Vagina (tissue), 2 donors: ENCODE data around the gene CPN2. TPM values are rescaled to one million over a fixed set of nuclear protein-coding genes. Genes with fewer than 3 reads are reported as not detected.

Source experiments
- DNase-seq, 2 donors: peaks; one replicate each; pipeline ENCODE4 v3.0.0-alpha.2; 2017; ENCODE audit errors: extremely low spot score in 2 of 2
- H3K27ac ChIP-seq: fragments of 200-600 bp; sonication (generic); one replicate; pipeline ENCODE4 v1.5.1; 2019
- H3K27me3 ChIP-seq: fragments of 200-600 bp; sonication (generic); one replicate; pipeline ENCODE4 v1.5.1; 2019
- H3K36me3 ChIP-seq, 2 donors: fragments of 200-600 bp; sonication (generic); one replicate each; pipeline ENCODE4 v1.5.1; 2017 to 2019
- H3K4me1 ChIP-seq: fragments of 200-600 bp; sonication (generic); one replicate; pipeline ENCODE4 v1.5.1; 2019
- H3K4me3 ChIP-seq, 2 donors: fragments of 200-600 bp; sonication (generic); 1 replicate in 1 of 2; 2 replicates in 1 of 2; pipeline ENCODE4 v1.5.1; 2016 to 2019
- H3K9me3 ChIP-seq: fragments of 200-600 bp; sonication (generic); one replicate; pipeline ENCODE4 v1.5.1; 2019
- CTCF ChIP-seq, 3 experiments: fragments of 450-650 bp in 2 of 3; fragments of 200-600 bp in 1 of 3; sonication (generic) in 1 of 3; IDR thresholded peaks; one replicate each; pipeline ENCODE4 v1.5.1; 2017 to 2019; ENCODE audit warnings: antibody characterized with exemption in 3 of 3, mild to moderate bottlenecking in 2 of 3, moderate library complexity in 2 of 3
- POLR2A ChIP-seq, 2 donors: fragments of 450-650 bp; IDR thresholded peaks; one replicate each; pipeline ENCODE4 v1.6.1; 2017; ENCODE audit warnings: antibody characterized with exemption in 2 of 2, mild to moderate bottlenecking in 2 of 2, moderate library complexity in 2 of 2
- POLR2AphosphoS5 ChIP-seq, 2 donors: sonication (generic); formaldehyde crosslinking; IDR thresholded peaks; one replicate each; pipeline ENCODE4 v1.9.0; 2017; ENCODE audit warnings: antibody characterized with exemption in 2 of 2, mild to moderate bottlenecking in 2 of 2, low read depth in 1 of 2; ENCODE audit not compliant: insufficient read depth in 1 of 2
- intact Hi-C: fragments of 100-400 bp; cut with DNase I; formaldehyde crosslinking; loops from one replicate; pipeline ENCODE4 v1.15.1; 2023
- total RNA-seq: library from RNA; depleted of rRNA; stranded (reverse); fragments of >200 nt; gene quantifications from one replicate; pipeline ENCODE4 v1.2.3, GENCODE V29; 2016

The CPN2 gene
- total RNA-seq, 1 donor from 2014 or later, result not detected

- Histone ChIP-seq H3K4me1 (peaks cover 13% of the 10 kb centered on the region), H3K36me3 (no peaks in the 10 kb centered on the region), H3K27ac (no peak overlapping the region), H3K9me3 (no peaks in the 10 kb centered on the region), H3K27me3 (no peaks in the 10 kb centered on the region), H3K4me3 (no peak overlapping the region)
- intact Hi-C loops, result no loop called here
- TF ChIP-seq POLR2A (IDR thresholded peaks at IDR 0.05) (no peak), POLR2AphosphoS5 (IDR thresholded peaks at IDR 0.05; ENCODE audit: insufficient read depth in 1 of 2, low read depth in 1 of 2) (no peak), CTCF (IDR thresholded peaks at IDR 0.05) (no peak)
- DNase-seq, result no peak
Measured at GRCh38 chr3:194294199-194294894, 56.8 kb downstream of the CPN2 start.

GRCh38 chr3:194293546-194294198 is 57.5 kb downstream of the CPN2 start:
- TF ChIP-seq POLR2AphosphoS5 (IDR thresholded peaks at IDR 0.05; ENCODE audit: insufficient read depth in 1 of 2, low read depth in 1 of 2) (no peak), POLR2A (IDR thresholded peaks at IDR 0.05) (no peak), CTCF (IDR thresholded peaks at IDR 0.05) (no peak)
- Histone ChIP-seq H3K27ac (no peak overlapping the region), H3K36me3 (no peaks in the 10 kb centered on the region), H3K4me1 (peaks cover 13% of the 10 kb centered on the region), H3K4me3 (no peak overlapping the region), H3K27me3 (no peaks in the 10 kb centered on the region), H3K9me3 (no peaks in the 10 kb centered on the region)
- intact Hi-C loops, result no loop called here
- DNase-seq, result no peak

GRCh38 chr3:194292331-194292730 is 58.8 kb downstream of the CPN2 start:
- TF ChIP-seq POLR2AphosphoS5 (IDR thresholded peaks at IDR 0.05; ENCODE audit: insufficient read depth in 1 of 2, low read depth in 1 of 2) (no peak), CTCF (IDR thresholded peaks at IDR 0.05) (no peak), POLR2A (IDR thresholded peaks at IDR 0.05) (no peak)
- H3K9me3 ChIP-seq, result no peaks in the 10 kb centered on the region
- peaks cover 12% of the 10 kb centered on the region for H3K4me1 ChIP-seq
- no peaks in the 10 kb centered on the region for H3K27me3 ChIP-seq
- intact Hi-C loops, result no loop called here
- no peaks in the 10 kb centered on the region for H3K36me3 ChIP-seq
- H3K4me3 ChIP-seq, result no peak overlapping the region
- H3K27ac ChIP-seq, result no peak overlapping the region
- DNase-seq, result no peak

Other genes starting within 250 kb of the CPN2 start
- 191 TPM for gene HES1, start 215.2 kb downstream of the CPN2 start, total RNA-seq
- not detected for gene LRRC15, start 18.4 kb upstream of the CPN2 start, total RNA-seq
- not detected for gene GP5, start 47.9 kb upstream of the CPN2 start, total RNA-seq
- gene ATP13A3, start 135.7 kb upstream of the CPN2 start, total RNA-seq, result 57.7 TPM